ENCODE measurements around the gene DERL2. TPM values are rescaled to one million over a fixed set of nuclear protein-coding genes. Genes with fewer than 3 reads are reported as not detected.

DERL2 gene
- total RNA-seq, 1 experiment from 2014 or later = 56.7 TPM

- H3K27me3 Mint-ChIP-seq (ENCODE audit: unreplicated experiment) = no peaks in the 10 kb centered on the region
- no peak overlapping the region for H3K27ac Mint-ChIP-seq (ENCODE audit: unreplicated experiment)
- peaks cover 49% of the 10 kb centered on the region for H3K36me3 Mint-ChIP-seq (ENCODE audit: insufficient read depth, unreplicated experiment)
Observed at GRCh38 chr17:5478992-5479391, 7.0 kb downstream of the DERL2 start.

DNA sequence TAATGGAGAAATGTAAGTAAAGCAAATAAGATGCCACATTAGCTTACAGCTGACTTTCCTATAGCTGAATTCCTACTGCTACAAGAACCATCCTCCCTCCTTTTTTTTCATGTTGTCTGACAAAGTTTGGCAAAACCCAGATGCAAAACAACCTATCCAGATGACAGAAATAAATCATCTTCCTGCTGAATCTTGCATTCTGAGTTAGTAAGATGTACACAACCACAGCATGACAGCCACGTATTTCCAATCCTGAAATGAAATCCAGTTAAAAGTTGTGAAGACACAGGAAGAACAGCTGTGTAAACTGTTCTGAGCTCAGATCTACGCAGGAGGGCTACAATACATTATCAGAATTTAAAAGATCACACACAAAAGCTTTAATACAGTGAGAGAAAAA is 12.1 kb downstream of the DERL2 start:
- H3K27me3 Mint-ChIP-seq (ENCODE audit: unreplicated experiment) = no peaks in the 10 kb centered on the region
- BruUV-seq (replicated peaks) = no TSS peak

More at GRCh38 chr17:5478992-5479391, 7.0 kb downstream of the DERL2 start:
- no peak for DNase-seq
- intact Hi-C loops (cut with micrococcal nuclease; ENCODE audit: unreplicated experiment) = no loop called here
- no TSS peak for BruUV-seq (replicated peaks)
- no peak overlapping the region for H3K4me3 Mint-ChIP-seq (ENCODE audit: low read depth, unreplicated experiment)
- CTCF ChIA-PET = no interaction called here
- no peaks in the 10 kb centered on the region for H3K4me1 Mint-ChIP-seq (ENCODE audit: low read depth, unreplicated experiment)
- TF ChIP-seq CTCF (IDR thresholded peaks at IDR 0.05; ENCODE audit: unreplicated experiment) = no peak
- no peaks in the 10 kb centered on the region for H3K9me3 Mint-ChIP-seq (ENCODE audit: low read depth, unreplicated experiment)

DNA sequence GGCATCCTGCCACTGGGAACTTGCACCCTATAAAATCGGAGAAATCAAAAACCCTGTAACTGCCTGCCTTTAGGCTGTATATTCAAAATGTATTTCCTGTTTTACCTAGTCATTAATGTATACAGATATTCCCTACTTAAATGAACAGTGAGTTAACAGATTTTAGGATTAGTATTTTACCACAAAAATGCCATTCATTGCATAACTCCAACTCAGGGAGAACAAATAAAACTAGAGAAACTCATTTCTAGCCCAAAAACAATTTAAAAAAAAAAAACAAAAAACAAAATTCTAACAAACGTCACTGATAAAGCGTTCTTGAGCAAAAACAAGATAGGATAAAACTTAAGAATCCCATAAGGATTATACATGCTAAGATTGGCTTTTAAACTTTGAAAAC is 13.5 kb downstream of the DERL2 start:
- intact Hi-C loops (cut with micrococcal nuclease; ENCODE audit: unreplicated experiment) = no loop called here
- CTCF ChIA-PET = no interaction called here
- no peak for DNase-seq
- H3K9me3 Mint-ChIP-seq (ENCODE audit: low read depth, unreplicated experiment) = no peaks in the 10 kb centered on the region
- TF ChIP-seq CTCF (IDR thresholded peaks at IDR 0.05; ENCODE audit: unreplicated experiment) = no peak
- peaks cover 7% of the 10 kb centered on the region for H3K4me1 Mint-ChIP-seq (ENCODE audit: low read depth, unreplicated experiment)
- H3K36me3 Mint-ChIP-seq (ENCODE audit: insufficient read depth, unreplicated experiment) = peaks cover 39% of the 10 kb centered on the region
- H3K27me3 Mint-ChIP-seq (ENCODE audit: unreplicated experiment) = no peaks in the 10 kb centered on the region
- no peak overlapping the region for H3K27ac Mint-ChIP-seq (ENCODE audit: unreplicated experiment)
- H3K4me3 Mint-ChIP-seq (ENCODE audit: low read depth, unreplicated experiment) = no peak overlapping the region
- BruUV-seq (replicated peaks) = no TSS peak

More for the DNA sequence above, 12.1 kb downstream of the DERL2 start:
- H3K4me3 Mint-ChIP-seq (ENCODE audit: low read depth, unreplicated experiment) = no peak overlapping the region
- CTCF ChIA-PET = no interaction called here
- peaks cover 25% of the 10 kb centered on the region for H3K36me3 Mint-ChIP-seq (ENCODE audit: insufficient read depth, unreplicated experiment)
- H3K27ac Mint-ChIP-seq (ENCODE audit: unreplicated experiment) = no peak overlapping the region
- DNase-seq = no peak
- no peak for TF ChIP-seq CTCF (IDR thresholded peaks at IDR 0.05; ENCODE audit: unreplicated experiment)
- no peaks in the 10 kb centered on the region for H3K9me3 Mint-ChIP-seq (ENCODE audit: low read depth, unreplicated experiment)
- intact Hi-C loops (cut with micrococcal nuclease; ENCODE audit: unreplicated experiment) = no loop called here
- H3K4me1 Mint-ChIP-seq (ENCODE audit: low read depth, unreplicated experiment) = no peaks in the 10 kb centered on the region

DNA sequence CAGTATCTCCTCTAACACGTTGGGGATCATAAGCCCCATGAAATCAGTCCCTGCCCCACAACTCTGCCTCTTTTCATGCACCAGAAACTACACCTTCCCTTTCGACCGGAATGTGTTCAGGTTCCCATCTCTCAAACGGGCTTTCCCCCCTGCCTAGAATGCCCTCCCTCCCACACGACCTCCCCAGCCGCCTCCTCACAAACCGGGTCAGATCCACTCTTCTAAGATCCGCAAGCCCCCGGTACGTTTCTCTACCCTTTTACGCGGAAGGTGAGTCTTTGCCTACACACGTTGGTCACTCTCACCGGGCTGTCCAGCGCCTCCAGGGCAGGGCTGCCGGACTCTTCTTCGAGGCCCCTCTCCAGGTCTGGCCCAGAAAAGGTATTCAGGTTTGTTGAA is 17.9 kb downstream of the DERL2 start:
- intact Hi-C loops (cut with micrococcal nuclease; ENCODE audit: unreplicated experiment) = no loop called here
- Mint-ChIP-seq H3K27ac (ENCODE audit: unreplicated experiment) (peak overlapping the region; percentile 63), H3K4me3 (ENCODE audit: low read depth, unreplicated experiment) (peak overlapping the region; percentile 86), H3K36me3 (ENCODE audit: insufficient read depth, unreplicated experiment) (peaks cover 28% of the 10 kb centered on the region), H3K9me3 (ENCODE audit: low read depth, unreplicated experiment) (no peaks in the 10 kb centered on the region), H3K4me1 (ENCODE audit: low read depth, unreplicated experiment) (peaks cover 32% of the 10 kb centered on the region), H3K27me3 (ENCODE audit: unreplicated experiment) (no peaks in the 10 kb centered on the region)
- no TSS peak for BruUV-seq (replicated peaks)
- CTCF ChIA-PET = no interaction called here
- no peak for TF ChIP-seq CTCF (IDR thresholded peaks at IDR 0.05; ENCODE audit: unreplicated experiment)
- DNase-seq = no peak
